Mesendoderm (in vitro differentiated cells): ENCODE measurements around the gene CRIM1.

Source experiments
- DNase-seq: peaks from one replicate; pipeline ENCODE4 v3.0.0; 2013
- H2AK5ac ChIP-seq: 2 replicates; pipeline ENCODE4 v1.6.1; 2013; ENCODE audit warnings: low read length, inconsistent platforms
- H2BK120ac ChIP-seq: 2 replicates; pipeline ENCODE4 v1.6.1; 2013; ENCODE audit warnings: low read depth, mild to moderate bottlenecking, low read length, moderate library complexity, mixed read lengths
- H2BK15ac ChIP-seq: replicated peaks from 2 replicates; pipeline ENCODE4 v1.6.1; 2013; ENCODE audit warnings: low read depth, mild to moderate bottlenecking, moderate library complexity
- H2BK5ac ChIP-seq: 2 replicates; pipeline ENCODE4 v1.6.1; 2013; ENCODE audit warnings: low read length, inconsistent platforms
- H3K18ac ChIP-seq: 2 replicates; pipeline ENCODE4 v1.6.1; 2013; ENCODE audit warnings: mild to moderate bottlenecking, low read length, mixed read lengths
- H3K23ac ChIP-seq: one replicate; pipeline ENCODE4 v1.6.1; 2013; ENCODE audit warnings: low read length
- H3K27ac ChIP-seq: 2 replicates; pipeline ENCODE4 v1.5.1; 2013; ENCODE audit warnings: low read depth, mild to moderate bottlenecking, inconsistent platforms, low read length, moderate library complexity
- H3K27me3 ChIP-seq: 2 replicates; pipeline ENCODE4 v1.6.1; 2013; ENCODE audit warnings: low read length, control low read depth, mild to moderate bottlenecking, inconsistent platforms; ENCODE audit not compliant: insufficient read depth, poor library complexity
- H3K36me3 ChIP-seq: 2 replicates; pipeline ENCODE4 v1.6.1; 2013; ENCODE audit warnings: low read length, inconsistent platforms; ENCODE audit not compliant: control insufficient read depth, insufficient read depth
- H3K4ac ChIP-seq: one replicate; pipeline ENCODE4 v1.6.1; 2013; ENCODE audit warnings: low read depth, mild to moderate bottlenecking, low read length, moderate library complexity
- H3K4me1 ChIP-seq: 2 replicates; pipeline ENCODE4 v1.6.1; 2013; ENCODE audit warnings: low read depth, low read length, inconsistent platforms; ENCODE audit not compliant: control insufficient read depth
- H3K4me2 ChIP-seq: 2 replicates; pipeline ENCODE4 v1.6.1; 2013; ENCODE audit warnings: low read length
- H3K4me3 ChIP-seq: 2 replicates; pipeline ENCODE4 v1.5.1; 2013; ENCODE audit warnings: mild to moderate bottlenecking, low read length
- H3K56ac ChIP-seq: one replicate; pipeline ENCODE4 v1.6.1; 2013; ENCODE audit warnings: low read length
- H3K79me1 ChIP-seq: 2 replicates; pipeline ENCODE4 v1.6.1; 2013; ENCODE audit warnings: low read length, inconsistent platforms
- H3K79me2 ChIP-seq: 2 replicates; pipeline ENCODE4 v1.6.1; 2013; ENCODE audit warnings: mild to moderate bottlenecking, low read length; ENCODE audit not compliant: control insufficient read depth, insufficient read depth
- H3K9ac ChIP-seq: 2 replicates; pipeline ENCODE4 v1.6.1; 2013; ENCODE audit warnings: low read length, inconsistent platforms
- H4K5ac ChIP-seq: one replicate; pipeline ENCODE4 v1.6.1; 2013; ENCODE audit warnings: low read length
- H4K8ac ChIP-seq: one replicate; pipeline ENCODE4 v1.6.1; 2013; ENCODE audit warnings: low read depth, mild to moderate bottlenecking, control low read depth, low read length, moderate library complexity
- WGBS: extraction: QIAGEN DNeasy Blood & Tissue Kit; methylation state at CpG from one replicate; pipeline ENCODE4 v1.1.7; 2013; ENCODE audit warnings: low lambda C conversion rate, missing lambda C conversion rate; ENCODE audit not compliant: insufficient coverage; ENCODE audit errors: extremely low coverage; 5-methylcytosine and 5-hydroxymethylcytosine counted together

CRIM1 gene

GRCh38 chr2:36469710-36470109, 114.1 kb downstream of the CRIM1 start:
- no peaks in the 10 kb centered on the region for H3K27me3 ChIP-seq
- H2BK15ac ChIP-seq: no peak overlapping the region
- H3K18ac ChIP-seq: no peak overlapping the region
- no peaks in the 10 kb centered on the region for H3K36me3 ChIP-seq
- H3K27ac ChIP-seq: no peak overlapping the region
- H3K4ac ChIP-seq: no peak overlapping the region
- WGBS: no CpG with 5 or more reads among the region's 3 CpGs
- H3K79me1 ChIP-seq: peaks cover 8% of the 10 kb centered on the region
- no peak overlapping the region for H2BK120ac ChIP-seq
- no peak overlapping the region for H2BK5ac ChIP-seq
- H3K79me2 ChIP-seq: no peaks in the 10 kb centered on the region
- no peaks in the 10 kb centered on the region for H3K4me1 ChIP-seq
- no peak overlapping the region for H3K4me3 ChIP-seq
- no peak for DNase-seq
- no peak overlapping the region for H3K23ac ChIP-seq
- H3K9ac ChIP-seq: no peak overlapping the region
- no peak overlapping the region for H4K5ac ChIP-seq
- H3K4me2 ChIP-seq: no peak overlapping the region
- H4K8ac ChIP-seq: no peak overlapping the region
- no peak overlapping the region for H2AK5ac ChIP-seq
- H3K56ac ChIP-seq: no peak overlapping the region

- no CpG with 5 or more reads among the region's 2 CpGs for WGBS
- H3K79me1 ChIP-seq: peaks cover 1% of the 10 kb centered on the region
- H3K18ac ChIP-seq: no peak overlapping the region
- H4K8ac ChIP-seq: no peak overlapping the region
- no peak overlapping the region for H3K4ac ChIP-seq
- H2BK15ac ChIP-seq: no peak overlapping the region
- no peak for DNase-seq
- H2BK5ac ChIP-seq: no peak overlapping the region
- H2AK5ac ChIP-seq: no peak overlapping the region
- no peak overlapping the region for H3K4me2 ChIP-seq
- H3K4me1 ChIP-seq: no peaks in the 10 kb centered on the region
- H3K79me2 ChIP-seq: no peaks in the 10 kb centered on the region
- H3K56ac ChIP-seq: no peak overlapping the region
- H4K5ac ChIP-seq: no peak overlapping the region
- H3K23ac ChIP-seq: no peak overlapping the region
- no peaks in the 10 kb centered on the region for H3K27me3 ChIP-seq
- H2BK120ac ChIP-seq: no peak overlapping the region
- no peak overlapping the region for H3K4me3 ChIP-seq
- peaks cover 5% of the 10 kb centered on the region for H3K36me3 ChIP-seq
- no peak overlapping the region for H3K9ac ChIP-seq
- H3K27ac ChIP-seq: no peak overlapping the region
Measured at GRCh38 chr2:36473230-36473629, 117.7 kb downstream of the CRIM1 start.

GRCh38 chr2:36476411-36476810, 120.8 kb downstream of the CRIM1 start:
- no peak overlapping the region for H2BK5ac ChIP-seq
- no peak overlapping the region for H4K8ac ChIP-seq
- no peak overlapping the region for H3K18ac ChIP-seq
- H2BK15ac ChIP-seq: no peak overlapping the region
- peaks cover 1% of the 10 kb centered on the region for H3K79me1 ChIP-seq
- no peak overlapping the region for H3K4ac ChIP-seq
- H3K36me3 ChIP-seq: peaks cover 8% of the 10 kb centered on the region
- no peak overlapping the region for H3K4me2 ChIP-seq
- no peak overlapping the region for H4K5ac ChIP-seq
- DNase-seq: no peak
- H3K27ac ChIP-seq: no peak overlapping the region
- H3K56ac ChIP-seq: no peak overlapping the region
- H3K23ac ChIP-seq: no peak overlapping the region
- H3K27me3 ChIP-seq: no peaks in the 10 kb centered on the region
- no peak overlapping the region for H3K4me3 ChIP-seq
- no peaks in the 10 kb centered on the region for H3K79me2 ChIP-seq
- H3K4me1 ChIP-seq: no peaks in the 10 kb centered on the region
- H2AK5ac ChIP-seq: no peak overlapping the region
- no peak overlapping the region for H2BK120ac ChIP-seq
- H3K9ac ChIP-seq: no peak overlapping the region

GRCh38 chr2:36477315-36477714, 121.7 kb downstream of the CRIM1 start:
- Histone ChIP-seq H3K23ac (no peak overlapping the region), H3K4me1 (no peaks in the 10 kb centered on the region), H3K27ac (no peak overlapping the region), H3K9ac (no peak overlapping the region), H3K36me3 (peaks cover 8% of the 10 kb centered on the region), H3K79me2 (no peaks in the 10 kb centered on the region), H2BK15ac (no peak overlapping the region), H3K4me3 (no peak overlapping the region), H3K27me3 (no peaks in the 10 kb centered on the region), H3K4me2 (no peak overlapping the region), H4K8ac (no peak overlapping the region), H3K79me1 (peaks cover 4% of the 10 kb centered on the region), H4K5ac (no peak overlapping the region), H3K18ac (no peak overlapping the region), H2AK5ac (no peak overlapping the region), H3K56ac (no peak overlapping the region), H3K4ac (no peak overlapping the region), H2BK5ac (no peak overlapping the region), H2BK120ac (no peak overlapping the region)
- no CpG with 5 or more reads among the region's 4 CpGs for WGBS
- no peak for DNase-seq

- Histone ChIP-seq H4K5ac (no peak overlapping the region), H3K4ac (no peak overlapping the region), H3K4me3 (no peak overlapping the region), H3K4me1 (no peaks in the 10 kb centered on the region), H2BK5ac (no peak overlapping the region), H3K36me3 (peaks cover 8% of the 10 kb centered on the region), H3K56ac (no peak overlapping the region), H3K79me2 (no peaks in the 10 kb centered on the region), H2AK5ac (no peak overlapping the region), H3K18ac (no peak overlapping the region), H3K23ac (no peak overlapping the region), H3K27me3 (no peaks in the 10 kb centered on the region), H3K9ac (no peak overlapping the region), H4K8ac (no peak overlapping the region), H3K79me1 (peaks cover 4% of the 10 kb centered on the region), H3K27ac (no peak overlapping the region), H2BK15ac (no peak overlapping the region), H3K4me2 (no peak overlapping the region), H2BK120ac (no peak overlapping the region)
- no peak for DNase-seq
- WGBS: no CpG with 5 or more reads among the region's 2 CpGs
Measured at GRCh38 chr2:36477746-36478145, 122.2 kb downstream of the CRIM1 start.

- H3K79me2 ChIP-seq: no peaks in the 10 kb centered on the region
- no peak overlapping the region for H3K27ac ChIP-seq
- no peak overlapping the region for H2BK120ac ChIP-seq
- no peak overlapping the region for H3K23ac ChIP-seq
- H3K4me2 ChIP-seq: no peak overlapping the region
- peaks cover 8% of the 10 kb centered on the region for H3K36me3 ChIP-seq
- H3K56ac ChIP-seq: no peak overlapping the region
- H3K9ac ChIP-seq: no peak overlapping the region
- no peak for DNase-seq
- H3K79me1 ChIP-seq: peaks cover 4% of the 10 kb centered on the region
- H3K4me1 ChIP-seq: no peaks in the 10 kb centered on the region
- H4K5ac ChIP-seq: no peak overlapping the region
- no peak overlapping the region for H2AK5ac ChIP-seq
- H3K18ac ChIP-seq: no peak overlapping the region
- no peak overlapping the region for H3K4me3 ChIP-seq
- WGBS: no CpG with 5 or more reads among the region's 4 CpGs
- H2BK15ac ChIP-seq: no peak overlapping the region
- H3K4ac ChIP-seq: no peak overlapping the region
- no peak overlapping the region for H2BK5ac ChIP-seq
- no peaks in the 10 kb centered on the region for H3K27me3 ChIP-seq
- no peak overlapping the region for H4K8ac ChIP-seq
Measured at GRCh38 chr2:36478332-36478738, 122.8 kb downstream of the CRIM1 start.
